B cell (primary cell): ENCODE data around the gene FAM184B. TPM values are rescaled to one million over a fixed set of nuclear protein-coding genes. Genes with fewer than 3 reads are reported as not detected.

Experiments used
- ATAC-seq: fragments of 200-7000 bp; cut with Tn5 transposase; one replicate; pipeline ENCODE4 v1.10.0; 2021; ENCODE audit warnings: low read depth, mild to moderate bottlenecking, moderate number of reproducible peaks, moderate library complexity
- CTCF ChIA-PET: fragments of 350-600 bp; sonication (Branson Sonifier 250); formaldehyde crosslinking; loops from one replicate; lab custom pipeline; 2021; ENCODE audit warnings: antibody characterized with exemption, inconsistent platforms; lab: Charles Lee
- POLR2A ChIA-PET: fragments of 350-600 bp; sonication (Branson Sonifier 250); formaldehyde crosslinking; loops from one replicate; lab custom pipeline; 2021; ENCODE audit warnings: antibody characterized with exemption; lab: Charles Lee
- DNase-seq: peaks from one replicate; pipeline ENCODE4 v3.0.0; 2013
- H2AFZ ChIP-seq: 2 replicates; pipeline ENCODE4 v1.6.1; 2012; ENCODE audit warnings: mild to moderate bottlenecking, low read depth, low read length; ENCODE audit not compliant: insufficient read depth, poor library complexity, severe bottlenecking
- H3K27ac ChIP-seq, 2 donors: 1 replicate in 1 of 2; 2 replicates in 1 of 2; pipeline ENCODE4 v1.5.1; 2012 to 2013; ENCODE audit warnings: low read length in 2 of 2, mild to moderate bottlenecking in 2 of 2, moderate library complexity in 1 of 2
- H3K27me3 ChIP-seq, 4 experiments: fragments of 200-600 bp in 1 of 4; sonication (generic) in 1 of 4; replicated peaks in 1 of 4; 1 replicate in 2 of 4; 2 replicates in 2 of 4; pipeline versions ENCODE4 v1.6.1 to v1.7.0; 2013 to 2016; ENCODE audit warnings: low read length in 3 of 4, mild to moderate bottlenecking in 2 of 4, mixed read lengths in 1 of 4, moderate library complexity in 1 of 4; ENCODE audit not compliant: insufficient read depth in 4 of 4, control insufficient read depth in 3 of 4; ENCODE audit errors: control extremely low read depth in 1 of 4
- H3K36me3 ChIP-seq, 2 experiments: replicated peaks in 1 of 2; 1 replicate in 1 of 2; 2 replicates in 1 of 2; pipeline versions ENCODE4 v1.6.1 to v1.7.1; 2013; ENCODE audit warnings: low read length in 1 of 2; ENCODE audit not compliant: insufficient read depth in 2 of 2, control insufficient read depth in 1 of 2; ENCODE audit errors: control extremely low read depth in 1 of 2, extremely low read depth in 1 of 2
- H3K4me1 ChIP-seq, 2 donors: fragments of 200-600 bp in 1 of 2; sonication (generic) in 1 of 2; 1 replicate in 1 of 2; 2 replicates in 1 of 2; pipeline versions ENCODE4 v1.5.1 to v1.6.1; 2013 to 2017; ENCODE audit warnings: low read length in 2 of 2; ENCODE audit not compliant: control insufficient read depth in 2 of 2, insufficient read depth in 2 of 2
- H3K4me2 ChIP-seq: replicated peaks from 2 replicates; pipeline ENCODE3; 2012; ENCODE audit warnings: mild to moderate bottlenecking, low read depth, low read length; ENCODE audit not compliant: poor library complexity, severe bottlenecking
- H3K4me3 ChIP-seq, 5 experiments: fragments of 200-600 bp in 1 of 5; sonication (generic) in 1 of 5; 1 replicate in 3 of 5; 2 replicates in 2 of 5; pipeline versions ENCODE4 v1.5.1 to v1.7.0; 2011 to 2016; ENCODE audit warnings: low read length in 4 of 5, mild to moderate bottlenecking in 4 of 5, low read depth in 2 of 5, control low read depth in 1 of 5, moderate library complexity in 1 of 5; ENCODE audit not compliant: insufficient read depth in 1 of 5; ENCODE audit errors: control extremely low read depth in 1 of 5, extremely low read depth in 1 of 5
- H3K79me2 ChIP-seq: fragments of 200-600 bp; sonication (generic); one replicate; pipeline ENCODE4 v1.6.0; 2016; ENCODE audit warnings: low read length; ENCODE audit not compliant: control insufficient read depth, insufficient read depth
- H3K9ac ChIP-seq: fragments of 200-600 bp; sonication (generic); 2 replicates; pipeline ENCODE4 v1.6.1; 2017; ENCODE audit warnings: mild to moderate bottlenecking, low read length, moderate library complexity
- H3K9me3 ChIP-seq, 3 donors: one replicate each; pipeline versions ENCODE4 v1.6.1 to v1.7.1; 2013; ENCODE audit warnings: low read length in 2 of 3; ENCODE audit not compliant: control insufficient read depth in 2 of 3, insufficient read depth in 1 of 3; ENCODE audit errors: control extremely low read depth in 1 of 3
- H4K20me1 ChIP-seq: 2 replicates; pipeline ENCODE4 v1.6.0; 2012; ENCODE audit warnings: mild to moderate bottlenecking, low read length; ENCODE audit not compliant: insufficient read depth, control insufficient read depth, poor library complexity, severe bottlenecking
- H3K27ac Mint-ChIP-seq: one replicate; pipeline ENCODE4 v1.8.0; 2021; ENCODE audit warnings: mixed read lengths
- H3K27me3 Mint-ChIP-seq: one replicate; pipeline ENCODE4 v1.8.0; 2021; ENCODE audit warnings: mixed read lengths
- H3K4me1 Mint-ChIP-seq: one replicate; pipeline ENCODE4 v1.8.0; 2021; ENCODE audit warnings: mixed read lengths
- H3K4me3 Mint-ChIP-seq: one replicate; pipeline ENCODE4 v1.8.0; 2021; ENCODE audit warnings: mixed read lengths
- H3K9me3 Mint-ChIP-seq: one replicate; pipeline ENCODE4 v1.8.0; 2022; ENCODE audit warnings: mixed read lengths; ENCODE audit not compliant: insufficient read depth
- CTCF ChIP-seq: fragments of 200-600 bp; IDR thresholded peaks from one replicate; pipeline ENCODE4 v1.8.0; 2022; ENCODE audit warnings: antibody characterized with exemption, mild to moderate bottlenecking
- EZH2 ChIP-seq: IDR thresholded peaks from 2 replicates; pipeline ENCODE4 v1.6.1; 2012; ENCODE audit warnings: borderline replicate concordance, low read depth, mild to moderate bottlenecking, moderate library complexity, low read length; ENCODE audit not compliant: insufficient read depth, poor library complexity, severe bottlenecking
- WGBS: methylation state at CpG from one replicate; pipeline ENCODE4 v1.1.5; 2013; ENCODE audit warnings: missing lambda C conversion rate; ENCODE audit not compliant: insufficient coverage; 5-methylcytosine and 5-hydroxymethylcytosine counted together
- intact Hi-C: fragments of 100-400 bp; cut with micrococcal nuclease; formaldehyde crosslinking; loops from one replicate; pipeline ENCODE4 v1.10.0; 2022
- polyA plus RNA-seq: library from polyadenylated mRNA; depleted of rRNA; stranded (reverse); fragments of >200 nt; gene quantifications from 2 replicates; pipeline ENCODE4 v1.2.3, GENCODE V29; 2012
- total RNA-seq, 2 donors: library from RNA; stranded (reverse); fragments of 120-200 nt in 1 of 2; gene quantifications; 1 replicate in 1 of 2; 2 replicates in 1 of 2; pipeline versions ENCODE4 v1.2.3 to v1.2.4, GENCODE V29; 2013 to 2022

FAM184B gene
- total and polyA plus RNA-seq, 2 donors (not counting 1 experiment from before 2014, with no cell fraction given) = not detected

- peak overlapping the region; percentile 94 to 99 for H3K27ac ChIP-seq
- Mint-ChIP-seq H3K4me1 (peaks cover 50% of the 10 kb centered on the region), H3K9me3 (no peaks in the 10 kb centered on the region), H3K4me3 (peak overlapping the region; percentile 97), H3K27ac (peak overlapping the region; percentile 100), H3K27me3 (no peaks in the 10 kb centered on the region)
- H3K9me3 ChIP-seq = no peaks in the 10 kb centered on the region
- ChIA-PET CTCF (interaction anchor here (1.8 to 4.3 kb wide), 3 partner anchors 13 to 262 kb away, joined by 5 to 53 read pairs (median 11); partner anchors contain the start of gene MED28), POLR2A (interaction anchor here (1.0 kb wide), 1 partner anchor 211 kb away, joined by 3 read pairs; no protein-coding TSS in a partner anchor)
- ATAC-seq (peak; percentile 3), DNase-seq (no peak)
- under 1% methylated on average over 47 of the region's 48 CpGs for WGBS
- intact Hi-C loops = no loop called here
- peaks cover 32 to 37% of the 10 kb centered on the region in 2 donors for H3K4me1 ChIP-seq
- no peaks in the 10 kb centered on the region for H3K27me3 ChIP-seq
- peak overlapping the region; percentile 86 for H3K4me2 ChIP-seq
- peak overlapping the region; percentile 86 for H2AFZ ChIP-seq
- peaks cover 55% of the 10 kb centered on the region for H3K79me2 ChIP-seq
- TF ChIP-seq CTCF (no peak), EZH2 (no peak)
- peak overlapping the region; percentile 92 for H3K9ac ChIP-seq
- H4K20me1 ChIP-seq = peaks cover 28% of the 10 kb centered on the region
- peaks cover 0 to 1% of the 10 kb centered on the region in 2 experiments for H3K36me3 ChIP-seq
- peak overlapping the region; percentile 81 to 91 (median 86) for H3K4me3 ChIP-seq
These were observed 29.7 kb upstream of the FAM184B start for GRCh38 chr4:17811078-17811603.
